Liver (tissue), 9 donors: ENCODE measurements around the gene SAYSD1. TPM values are rescaled to one million over a fixed set of nuclear protein-coding genes. Genes with fewer than 3 reads are reported as not detected.

Source experiments
- DNase-seq: peaks from one replicate; pipeline ENCODE4 v3.0.0-alpha.2; 2017; ENCODE audit warnings: low spot score
- H3K27ac ChIP-seq, 2 donors: one replicate each; pipeline ENCODE4 v1.7.0; 2013; ENCODE audit warnings: inconsistent platforms in 2 of 2, low read length in 2 of 2, control low read depth in 1 of 2, low read depth in 1 of 2, mild to moderate bottlenecking in 1 of 2
- H3K27me3 ChIP-seq, 4 donors: one replicate each; pipeline versions ENCODE4 v1.6.1 to v1.7.0; 2013; ENCODE audit warnings: low read length in 3 of 4, inconsistent platforms in 1 of 4, mild to moderate bottlenecking in 1 of 4, moderate library complexity in 1 of 4; ENCODE audit not compliant: control insufficient read depth in 4 of 4, insufficient read depth in 4 of 4
- H3K36me3 ChIP-seq, 4 donors: one replicate each; pipeline versions ENCODE4 v1.6.1 to v1.7.0; 2013; ENCODE audit warnings: low read length in 3 of 4, mild to moderate bottlenecking in 3 of 4, low read depth in 1 of 4, moderate library complexity in 1 of 4; ENCODE audit not compliant: control insufficient read depth in 4 of 4, insufficient read depth in 3 of 4
- H3K4me1 ChIP-seq, 4 donors: one replicate each; pipeline versions ENCODE4 v1.6.1 to v1.7.0; 2013; ENCODE audit warnings: low read length in 3 of 4, mild to moderate bottlenecking in 3 of 4, moderate library complexity in 1 of 4; ENCODE audit not compliant: control insufficient read depth in 4 of 4, insufficient read depth in 4 of 4
- H3K4me3 ChIP-seq, 3 donors: one replicate each; pipeline versions ENCODE4 v1.6.1 to v1.7.0; 2013; ENCODE audit warnings: low read length in 3 of 3, control low read depth in 1 of 3, low read depth in 1 of 3, mild to moderate bottlenecking in 1 of 3
- H3K9ac ChIP-seq, 2 donors: one replicate each; pipeline ENCODE4 v1.7.0; 2013; ENCODE audit warnings: low read length in 2 of 2, mild to moderate bottlenecking in 2 of 2, moderate library complexity in 2 of 2, control low read depth in 1 of 2, low read depth in 1 of 2
- H3K9me3 ChIP-seq, 4 donors: one replicate each; pipeline versions ENCODE4 v1.6.1 to v1.7.0; 2013; ENCODE audit warnings: low read length in 3 of 4; ENCODE audit not compliant: control insufficient read depth in 4 of 4
- CTCF ChIP-seq: fragments of 150-350 bp; IDR thresholded peaks from 2 replicates; pipeline ENCODE4 v1.5.1; 2017; ENCODE audit warnings: improper control_type of control experiment, low read depth, low read length; ENCODE audit not compliant: missing input control
- EGR1 ChIP-seq, 2 donors: IDR thresholded peaks; 2 replicates each; pipeline ENCODE4 v1.6.1; 2016 to 2018; ENCODE audit warnings: antibody characterized with exemption in 2 of 2, low read depth in 2 of 2
- FOXA1 ChIP-seq: IDR thresholded peaks from 2 replicates; pipeline ENCODE4 v1.6.1; 2016; ENCODE audit warnings: antibody characterized with exemption
- FOXA2 ChIP-seq: IDR thresholded peaks from 2 replicates; pipeline ENCODE4 v1.6.1; 2016; ENCODE audit warnings: antibody characterized with exemption
- GABPA ChIP-seq, 2 donors: IDR thresholded peaks in 1 of 2; conservative IDR thresholded peaks in 1 of 2; 2 replicates each; pipeline ENCODE4 v1.6.1; 2016; ENCODE audit warnings: antibody characterized with exemption in 2 of 2, mild to moderate bottlenecking in 1 of 2, moderate library complexity in 1 of 2
- HNF4A ChIP-seq, 2 donors: conservative IDR thresholded peaks; 2 replicates each; pipeline ENCODE4 v1.6.1; 2016; ENCODE audit warnings: antibody characterized with exemption in 2 of 2, mild to moderate bottlenecking in 2 of 2
- HNF4G ChIP-seq: IDR thresholded peaks from 2 replicates; pipeline ENCODE4 v1.6.1; 2016; ENCODE audit warnings: antibody characterized with exemption
- JUND ChIP-seq, 2 donors: IDR thresholded peaks; 2 replicates each; pipeline ENCODE4 v1.6.1; 2016; ENCODE audit warnings: antibody characterized with exemption in 2 of 2
- NR2F2 ChIP-seq: IDR thresholded peaks from 2 replicates; pipeline ENCODE4 v1.6.1; 2016; ENCODE audit warnings: antibody characterized with exemption
- RAD21 ChIP-seq, 2 donors: IDR thresholded peaks; 2 replicates each; pipeline ENCODE4 v1.6.1; 2016; ENCODE audit warnings: antibody characterized with exemption in 2 of 2, mild to moderate bottlenecking in 2 of 2
- SP1 ChIP-seq: IDR thresholded peaks from 2 replicates; pipeline ENCODE4 v1.6.1; 2018; ENCODE audit warnings: antibody characterized with exemption, mild to moderate bottlenecking
- TAF1 ChIP-seq: conservative IDR thresholded peaks from 2 replicates; pipeline ENCODE4 v1.6.1; 2016; ENCODE audit warnings: antibody characterized with exemption, mild to moderate bottlenecking
- YY1 ChIP-seq: IDR thresholded peaks from 2 replicates; pipeline ENCODE4 v1.6.1; 2016; ENCODE audit warnings: antibody characterized with exemption, mild to moderate bottlenecking
- WGBS: extraction: QIAGEN DNeasy Blood & Tissue Kit; methylation state at CpG from one replicate; pipeline ENCODE4 v1.1.7; 2013; 5-methylcytosine and 5-hydroxymethylcytosine counted together
- polyA plus RNA-seq, 2 donors: library from polyadenylated mRNA; stranded (reverse) in 1 of 2; unstranded in 1 of 2; fragments of 200-250 nt in 1 of 2; fragments of >200 nt in 1 of 2; fragmentation: Nextera tagmentation in 1 of 2; extraction: Ambion mirVana in 1 of 2; gene quantifications; one replicate each; pipeline versions ENCODE4 v1.2.1 to v1.2.3, GENCODE V29; 2013 to 2015
- total RNA-seq, 2 donors: library from RNA; depleted of rRNA; stranded (reverse); fragments of >200 nt; gene quantifications; one replicate each; pipeline ENCODE4 v1.2.3, GENCODE V29; 2014
- TF ChIP-seq, protein P1 (sequence below): IDR thresholded peaks from 2 replicates; pipeline ENCODE4 v1.6.1; 2016; ENCODE audit warnings: antibody characterized with exemption
- TF ChIP-seq, protein P2 (sequence below): IDR thresholded peaks from 2 replicates; pipeline ENCODE4 v1.6.1; 2016; ENCODE audit warnings: antibody characterized with exemption
- TF ChIP-seq, protein P3 (sequence below): IDR thresholded peaks from 2 replicates; pipeline ENCODE4 v1.6.1; 2016; ENCODE audit warnings: antibody characterized with exemption, mild to moderate bottlenecking
- donor health status: healthy.
- donor health status: healthy.
- donor health status: healthy.
- donor health status: healthy.
- donor health status: healthy.

Gene SAYSD1
- total and polyA plus RNA-seq, 4 donors: 6.5 to 12.2 (median 9.3) TPM

- H3K9me3 ChIP-seq: no peaks in the 10 kb centered on the region
- TF ChIP-seq, protein P1, sequence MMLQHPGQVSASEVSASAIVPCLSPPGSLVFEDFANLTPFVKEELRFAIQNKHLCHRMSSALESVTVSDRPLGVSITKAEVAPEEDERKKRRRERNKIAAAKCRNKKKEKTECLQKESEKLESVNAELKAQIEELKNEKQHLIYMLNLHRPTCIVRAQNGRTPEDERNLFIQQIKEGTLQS: no peak
- TF ChIP-seq CTCF: no peak
- no peak for TF ChIP-seq HNF4G
- TF ChIP-seq YY1: no peak
- no peak for TF ChIP-seq FOXA2
- TF ChIP-seq SP1: no peak
- TF ChIP-seq, protein P2, sequence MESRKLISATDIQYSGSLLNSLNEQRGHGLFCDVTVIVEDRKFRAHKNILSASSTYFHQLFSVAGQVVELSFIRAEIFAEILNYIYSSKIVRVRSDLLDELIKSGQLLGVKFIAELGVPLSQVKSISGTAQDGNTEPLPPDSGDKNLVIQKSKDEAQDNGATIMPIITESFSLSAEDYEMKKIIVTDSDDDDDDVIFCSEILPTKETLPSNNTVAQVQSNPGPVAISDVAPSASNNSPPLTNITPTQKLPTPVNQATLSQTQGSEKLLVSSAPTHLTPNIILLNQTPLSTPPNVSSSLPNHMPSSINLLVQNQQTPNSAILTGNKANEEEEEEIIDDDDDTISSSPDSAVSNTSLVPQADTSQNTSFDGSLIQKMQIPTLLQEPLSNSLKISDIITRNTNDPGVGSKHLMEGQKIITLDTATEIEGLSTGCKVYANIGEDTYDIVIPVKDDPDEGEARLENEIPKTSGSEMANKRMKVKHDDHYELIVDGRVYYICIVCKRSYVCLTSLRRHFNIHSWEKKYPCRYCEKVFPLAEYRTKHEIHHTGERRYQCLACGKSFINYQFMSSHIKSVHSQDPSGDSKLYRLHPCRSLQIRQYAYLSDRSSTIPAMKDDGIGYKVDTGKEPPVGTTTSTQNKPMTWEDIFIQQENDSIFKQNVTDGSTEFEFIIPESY: no peak
- TF ChIP-seq JUND (IDR thresholded peaks at IDR 0.05): no peak
- no peak for TF ChIP-seq GABPA (IDR thresholded peaks at IDR 0.05 in 1 of 2, conservative IDR thresholded peaks at IDR 0.05 in 1 of 2)
- TF ChIP-seq FOXA1: no peak
- no peak for TF ChIP-seq RAD21 (IDR thresholded peaks at IDR 0.05)
- no peak for TF ChIP-seq HNF4A (conservative IDR thresholded peaks at IDR 0.05)
- no peak for DNase-seq
- no peaks in the 10 kb centered on the region for H3K27me3 ChIP-seq
- no peaks in the 10 kb centered on the region for H3K36me3 ChIP-seq
- 82% methylated on average over 5 of the region's 5 CpGs for WGBS
- no peak overlapping the region for H3K4me3 ChIP-seq
- H3K9ac ChIP-seq: no peak overlapping the region
- H3K27ac ChIP-seq: no peak overlapping the region
- H3K4me1 ChIP-seq: no peaks in the 10 kb centered on the region
These were observed 29.7 kb downstream of the SAYSD1 start for GRCh38 chr6:39085129-39085797.

DNA sequence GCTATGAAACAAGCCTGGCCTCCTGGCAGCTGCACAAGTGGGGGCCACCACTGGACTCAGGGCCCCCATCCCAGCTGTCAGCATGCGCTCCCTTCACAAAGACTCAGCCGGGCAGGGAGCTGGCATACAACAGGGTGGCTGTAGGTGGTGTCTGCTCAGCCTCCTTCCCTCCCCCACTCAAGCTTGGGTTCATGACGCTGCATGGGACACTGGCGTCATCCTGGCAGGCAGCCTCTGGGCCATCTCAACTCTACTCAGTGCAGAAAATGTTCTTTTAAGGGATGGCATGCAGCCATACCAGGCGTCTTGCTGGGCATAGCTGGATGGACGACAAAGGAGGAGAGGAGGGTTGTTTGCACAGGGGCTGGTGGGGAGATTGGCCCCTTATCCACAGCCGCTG lies 30.5 kb downstream of the SAYSD1 start:
- no peaks in the 10 kb centered on the region for H3K9me3 ChIP-seq
- no peaks in the 10 kb centered on the region for H3K36me3 ChIP-seq
- no peak overlapping the region for H3K4me3 ChIP-seq
- TF ChIP-seq RAD21 (IDR thresholded peaks at IDR 0.05): no peak
- WGBS: 88% methylated on average over 7 of the region's 7 CpGs
- DNase-seq: no peak
- H3K27me3 ChIP-seq: no peaks in the 10 kb centered on the region
- no peaks in the 10 kb centered on the region for H3K4me1 ChIP-seq
- H3K27ac ChIP-seq: no peak overlapping the region
- no peak overlapping the region for H3K9ac ChIP-seq

DNA sequence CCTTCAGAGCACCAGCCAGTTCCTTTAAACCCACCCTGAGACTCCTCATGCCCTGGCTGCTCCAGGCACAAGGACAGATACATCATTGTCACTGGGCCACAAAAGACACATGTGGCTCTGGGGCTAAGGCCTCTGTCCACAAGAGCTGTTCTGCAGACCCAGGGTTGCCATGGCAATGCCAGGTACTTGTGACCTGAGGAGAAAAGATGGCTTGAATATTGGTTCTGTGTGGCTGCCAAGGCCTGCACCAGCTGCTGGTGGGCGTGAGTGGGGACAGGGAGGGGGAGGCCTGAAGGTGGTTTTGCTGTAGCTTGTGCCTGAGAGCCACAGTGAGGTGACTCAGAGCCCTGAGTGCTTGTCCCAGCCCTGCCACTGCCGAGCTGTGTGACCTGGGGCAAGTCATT lies 31.8 kb downstream of the SAYSD1 start:
- H3K27ac ChIP-seq: no peak overlapping the region
- no peaks in the 10 kb centered on the region for H3K27me3 ChIP-seq
- no peaks in the 10 kb centered on the region for H3K36me3 ChIP-seq
- H3K4me3 ChIP-seq: no peak overlapping the region
- no peaks in the 10 kb centered on the region for H3K4me1 ChIP-seq
- no peak overlapping the region for H3K9ac ChIP-seq
- 74% methylated on average over 2 of the region's 2 CpGs for WGBS
- no peak for DNase-seq
- H3K9me3 ChIP-seq: no peaks in the 10 kb centered on the region
- TF ChIP-seq CTCF: no peak
- TF ChIP-seq TAF1: no peak
- TF ChIP-seq RAD21 (IDR thresholded peaks at IDR 0.05): no peak
- no peak for TF ChIP-seq SP1
- TF ChIP-seq, protein P3, sequence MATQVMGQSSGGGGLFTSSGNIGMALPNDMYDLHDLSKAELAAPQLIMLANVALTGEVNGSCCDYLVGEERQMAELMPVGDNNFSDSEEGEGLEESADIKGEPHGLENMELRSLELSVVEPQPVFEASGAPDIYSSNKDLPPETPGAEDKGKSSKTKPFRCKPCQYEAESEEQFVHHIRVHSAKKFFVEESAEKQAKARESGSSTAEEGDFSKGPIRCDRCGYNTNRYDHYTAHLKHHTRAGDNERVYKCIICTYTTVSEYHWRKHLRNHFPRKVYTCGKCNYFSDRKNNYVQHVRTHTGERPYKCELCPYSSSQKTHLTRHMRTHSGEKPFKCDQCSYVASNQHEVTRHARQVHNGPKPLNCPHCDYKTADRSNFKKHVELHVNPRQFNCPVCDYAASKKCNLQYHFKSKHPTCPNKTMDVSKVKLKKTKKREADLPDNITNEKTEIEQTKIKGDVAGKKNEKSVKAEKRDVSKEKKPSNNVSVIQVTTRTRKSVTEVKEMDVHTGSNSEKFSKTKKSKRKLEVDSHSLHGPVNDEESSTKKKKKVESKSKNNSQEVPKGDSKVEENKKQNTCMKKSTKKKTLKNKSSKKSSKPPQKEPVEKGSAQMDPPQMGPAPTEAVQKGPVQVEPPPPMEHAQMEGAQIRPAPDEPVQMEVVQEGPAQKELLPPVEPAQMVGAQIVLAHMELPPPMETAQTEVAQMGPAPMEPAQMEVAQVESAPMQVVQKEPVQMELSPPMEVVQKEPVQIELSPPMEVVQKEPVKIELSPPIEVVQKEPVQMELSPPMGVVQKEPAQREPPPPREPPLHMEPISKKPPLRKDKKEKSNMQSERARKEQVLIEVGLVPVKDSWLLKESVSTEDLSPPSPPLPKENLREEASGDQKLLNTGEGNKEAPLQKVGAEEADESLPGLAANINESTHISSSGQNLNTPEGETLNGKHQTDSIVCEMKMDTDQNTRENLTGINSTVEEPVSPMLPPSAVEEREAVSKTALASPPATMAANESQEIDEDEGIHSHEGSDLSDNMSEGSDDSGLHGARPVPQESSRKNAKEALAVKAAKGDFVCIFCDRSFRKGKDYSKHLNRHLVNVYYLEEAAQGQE: no peak
- TF ChIP-seq HNF4A (conservative IDR thresholded peaks at IDR 0.05): no peak
- no peak for TF ChIP-seq NR2F2
- no peak for TF ChIP-seq YY1
- TF ChIP-seq EGR1 (IDR thresholded peaks at IDR 0.05; ENCODE audit: low read depth in 2 of 2): no peak
- TF ChIP-seq JUND (IDR thresholded peaks at IDR 0.05): no peak
- TF ChIP-seq HNF4G: no peak
- TF ChIP-seq GABPA (IDR thresholded peaks at IDR 0.05 in 1 of 2, conservative IDR thresholded peaks at IDR 0.05 in 1 of 2): no peak
- TF ChIP-seq, protein P1: no peak
